ENCODE measurements around the gene PCDH9.
"Not testable (repeated sequence)": the region's sequence is repeated elsewhere in the genome, so short reads cannot be mapped to it uniquely, and the experiment has no call there.

PCDH9 gene

GRCh38 chr13:67122251-67122650 is 107.9 kb downstream of the PCDH9 start:
- no peak for DNase-seq (ENCODE audit: low read depth)

GRCh38 chr13:67120872-67121531 is 109.1 kb downstream of the PCDH9 start:
- DNase-seq (ENCODE audit: low read depth) = no peak

- no peak for DNase-seq (ENCODE audit: low read depth)
These were observed 110.6 kb downstream of the PCDH9 start for GRCh38 chr13:67119481-67119894.

- DNase-seq (ENCODE audit: low read depth) = no peak
These were observed 111.9 kb downstream of the PCDH9 start for GRCh38 chr13:67118277-67118676.

GRCh38 chr13:67117010-67117550 is 113.1 kb downstream of the PCDH9 start:
- no peak for DNase-seq (ENCODE audit: low read depth)

- DNase-seq (ENCODE audit: low read depth) = no peak
These were observed 122.2 kb downstream of the PCDH9 start for GRCh38 chr13:67107979-67108378.

GRCh38 chr13:67106502-67107057 is 123.6 kb downstream of the PCDH9 start:
- DNase-seq (ENCODE audit: low read depth) = no peak

- DNase-seq (ENCODE audit: low read depth) = no peak
These were observed 128.2 kb downstream of the PCDH9 start for GRCh38 chr13:67101730-67102467.

GRCh38 chr13:67100730-67101129 is 129.4 kb downstream of the PCDH9 start:
- DNase-seq (ENCODE audit: low read depth) = no peak

GRCh38 chr13:67099494-67099893 is 130.6 kb downstream of the PCDH9 start:
- DNase-seq (ENCODE audit: low read depth) = no peak

- DNase-seq (ENCODE audit: low read depth) = no peak
These were observed 132.2 kb downstream of the PCDH9 start for GRCh38 chr13:67097892-67098452.

GRCh38 chr13:67096893-67097292 is 133.2 kb downstream of the PCDH9 start:
- not testable (repeated sequence) for DNase-seq (ENCODE audit: low read depth)

GRCh38 chr13:67096418-67096817 is 133.7 kb downstream of the PCDH9 start:
- DNase-seq (ENCODE audit: low read depth) = no peak

- DNase-seq (ENCODE audit: low read depth) = no peak
These were observed 134.5 kb downstream of the PCDH9 start for GRCh38 chr13:67095621-67096020.

- no peak for DNase-seq (ENCODE audit: low read depth)
These were observed 135.2 kb downstream of the PCDH9 start for GRCh38 chr13:67094952-67095351.

- no peak for DNase-seq (ENCODE audit: low read depth)
These were observed 136.1 kb downstream of the PCDH9 start for GRCh38 chr13:67094078-67094477.

- no peak for DNase-seq (ENCODE audit: low read depth)
These were observed 138.5 kb downstream of the PCDH9 start for GRCh38 chr13:67091603-67092002.

GRCh38 chr13:67090856-67091255 is 139.3 kb downstream of the PCDH9 start:
- DNase-seq (ENCODE audit: low read depth) = no peak

- DNase-seq (ENCODE audit: low read depth) = no peak
These were observed 142.6 kb downstream of the PCDH9 start for GRCh38 chr13:67087527-67087926.

GRCh38 chr13:67086260-67086659 is 143.9 kb downstream of the PCDH9 start:
- DNase-seq (ENCODE audit: low read depth) = no peak

- DNase-seq (ENCODE audit: low read depth) = no peak
These were observed 146.1 kb downstream of the PCDH9 start for GRCh38 chr13:67084066-67084465.

GRCh38 chr13:67083519-67083918 is 146.6 kb downstream of the PCDH9 start:
- DNase-seq (ENCODE audit: low read depth) = no peak

GRCh38 chr13:67080351-67080750 is 149.8 kb downstream of the PCDH9 start:
- DNase-seq (ENCODE audit: low read depth) = no peak

Measured in T-helper 22 cell (primary cell).